H54 (cell line): ENCODE data around the gene SERPINE1.
A peak's percentile ranks its signal among the peaks of the same experiment; 100 is the strongest.
"Not testable (repeated sequence)": the region's sequence is repeated elsewhere in the genome, so short reads cannot be mapped to it uniquely, and the experiment has no call there.

Source experiments
- DNase-seq: peaks from one replicate; pipeline ENCODE4 v3.0.0; 2011; ENCODE audit warnings: low spot score, mixed read lengths; ENCODE audit not compliant: insufficient read length
- FAIRE-seq: peaks from 3 replicates; lab custom pipeline; 2011; peaks lifted over from hg19 to GRCh38; lab: Jason Lieb, UNC
- POLR2A ChIP-seq: IDR thresholded peaks from 2 replicates; pipeline ENCODE4 v1.6.1; 2011; ENCODE audit warnings: low read depth, mild to moderate bottlenecking, low read length

SERPINE1 gene

DNA sequence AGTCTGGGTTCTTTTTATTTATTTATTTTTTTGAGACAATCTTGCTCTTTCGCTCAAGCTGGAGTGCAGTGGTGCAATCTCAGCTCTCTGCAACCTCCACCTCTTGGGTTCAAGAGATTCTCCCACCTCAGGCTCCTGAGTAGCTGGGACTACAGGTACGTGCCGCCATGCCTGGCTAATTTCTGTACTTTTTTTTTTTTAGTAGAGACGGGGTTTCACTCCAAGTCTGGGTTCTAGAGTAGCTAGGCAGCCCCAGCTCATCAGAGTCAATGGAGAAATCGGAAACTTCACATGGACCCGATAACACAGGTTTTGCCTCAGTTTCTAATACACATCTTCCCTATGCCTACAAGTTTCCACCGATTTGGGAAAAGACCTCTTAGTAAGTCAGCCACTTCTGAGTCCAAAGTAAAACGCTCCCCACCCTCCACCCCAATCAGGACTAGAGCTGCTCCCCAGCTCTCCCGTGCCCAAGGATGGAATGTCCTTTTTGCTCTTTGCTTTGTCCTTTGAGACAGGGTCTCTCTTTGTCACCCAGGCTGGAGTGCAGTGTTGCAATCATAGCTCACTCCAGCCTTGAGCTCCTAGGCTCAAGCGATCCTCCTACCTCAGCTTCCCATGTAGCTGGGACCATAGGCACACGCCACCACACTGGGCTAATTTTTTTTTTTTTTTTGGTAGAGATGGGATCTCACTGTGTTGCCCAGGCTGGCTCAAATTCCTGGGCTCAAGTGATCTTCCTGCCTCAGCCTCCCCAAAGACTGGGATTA lies 3.8 kb upstream of the SERPINE1 start:
- FAIRE-seq (no peak), DNase-seq (no peak)
- no peak for TF ChIP-seq POLR2A

DNA sequence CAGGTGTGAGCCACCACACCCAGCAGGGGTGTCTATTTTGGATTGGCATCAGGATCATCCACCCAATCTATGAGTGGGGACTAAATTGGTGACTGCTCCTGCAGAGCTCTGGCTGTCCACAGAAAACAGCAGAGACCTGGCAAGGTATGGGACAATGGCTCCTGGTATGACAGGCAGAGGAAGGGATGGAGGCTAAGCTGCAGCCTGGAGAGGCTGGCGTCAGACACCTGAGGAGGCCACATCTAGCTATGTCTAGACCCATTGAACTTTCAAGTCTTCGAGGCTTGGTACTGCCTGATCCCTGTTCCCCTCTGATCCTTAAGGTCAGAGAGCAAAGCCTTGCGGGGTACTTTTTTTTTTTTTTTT lies 3.2 kb upstream of the SERPINE1 start:
- FAIRE-seq, result no peak
- DNase-seq, result no peak

DNA sequence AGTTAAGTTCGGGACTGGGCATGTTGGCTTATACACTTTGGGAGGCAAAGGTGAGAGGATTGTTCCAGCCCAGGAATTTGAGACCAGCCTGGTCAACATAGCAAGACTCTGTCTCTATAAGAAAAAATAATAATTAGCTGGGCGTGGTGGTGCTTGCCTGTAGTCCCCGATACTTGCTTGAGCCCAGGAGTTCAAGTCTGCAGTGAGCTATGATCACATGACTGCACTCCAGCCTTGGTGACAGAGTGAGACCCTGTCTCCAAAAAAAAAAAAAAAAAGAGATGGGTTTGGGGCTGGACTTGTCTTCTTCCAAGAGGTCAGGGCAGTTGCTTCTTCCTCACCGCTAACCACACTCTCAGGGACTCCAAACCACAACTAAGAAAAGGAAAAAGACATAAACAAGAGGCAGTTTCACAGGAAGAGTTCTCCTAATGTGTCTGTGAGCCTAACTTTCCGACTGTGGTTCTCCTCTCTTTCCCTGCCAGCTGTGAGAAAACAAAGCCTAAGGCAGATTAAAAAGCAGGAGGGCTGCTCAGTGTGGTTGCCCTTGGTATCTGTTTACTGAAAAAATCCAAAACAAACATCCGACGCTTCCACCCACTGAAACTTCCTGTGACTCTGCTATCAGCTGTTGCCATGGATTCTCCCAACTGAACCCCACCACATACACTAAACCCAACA lies 2.4 kb upstream of the SERPINE1 start:
- FAIRE-seq (no peak), DNase-seq (no peak)
- TF ChIP-seq POLR2A, result no peak

More for the DNA sequence above, 3.2 kb upstream of the SERPINE1 start:
- TF ChIP-seq POLR2A, result no peak

DNA sequence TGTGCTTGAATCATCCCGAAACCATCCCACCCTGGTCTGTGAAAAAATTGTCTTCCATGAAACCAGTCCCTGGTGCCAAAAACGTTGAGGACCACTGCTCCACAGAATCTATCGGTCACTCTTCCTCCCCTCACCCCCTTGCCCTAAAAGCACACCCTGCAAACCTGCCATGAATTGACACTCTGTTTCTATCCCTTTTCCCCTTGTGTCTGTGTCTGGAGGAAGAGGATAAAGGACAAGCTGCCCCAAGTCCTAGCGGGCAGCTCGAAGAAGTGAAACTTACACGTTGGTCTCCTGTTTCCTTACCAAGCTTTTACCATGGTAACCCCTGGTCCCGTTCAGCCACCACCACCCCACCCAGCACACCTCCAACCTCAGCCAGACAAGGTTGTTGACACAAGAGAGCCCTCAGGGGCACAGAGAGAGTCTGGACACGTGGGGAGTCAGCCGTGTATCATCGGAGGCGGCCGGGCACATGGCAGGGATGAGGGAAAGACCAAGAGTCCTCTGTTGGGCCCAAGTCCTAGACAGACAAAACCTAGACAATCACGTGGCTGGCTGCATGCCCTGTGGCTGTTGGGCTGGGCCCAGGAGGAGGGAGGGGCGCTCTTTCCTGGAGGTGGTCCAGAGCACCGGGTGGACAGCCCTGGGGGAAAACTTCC lies 784 bp upstream of the SERPINE1 start:
- FAIRE-seq, result no peak
- no peak for TF ChIP-seq POLR2A
- no peak for DNase-seq

DNA sequence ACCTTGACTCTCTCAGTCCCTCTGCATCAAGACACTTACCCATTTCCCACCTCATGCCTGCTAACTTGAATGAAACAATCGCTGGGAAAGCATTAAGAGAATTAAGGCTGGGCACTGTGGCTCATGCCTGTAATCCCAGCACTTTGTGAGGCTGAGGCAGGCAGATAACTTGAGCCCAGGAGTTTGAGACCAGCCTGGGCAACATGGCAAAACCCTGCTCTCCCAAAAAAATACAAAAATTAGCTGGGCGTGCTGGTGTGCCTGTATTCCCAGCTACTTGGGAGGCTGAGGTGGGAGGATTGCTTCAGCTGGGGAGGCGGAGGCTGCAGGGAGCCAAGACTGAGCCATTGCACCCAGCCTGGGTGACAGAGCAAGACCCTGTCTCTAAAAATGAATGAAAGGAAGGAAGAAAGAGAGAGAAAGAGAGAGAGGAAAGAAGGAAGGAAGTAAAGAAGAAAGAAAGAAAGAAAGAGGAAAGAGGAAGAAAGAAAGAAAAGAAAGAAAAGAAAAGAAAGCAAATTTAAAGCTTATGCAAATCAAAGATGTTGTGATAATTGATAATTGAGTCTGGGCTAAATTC lies 646 bp downstream of the SERPINE1 start:
- TF ChIP-seq POLR2A, result 0 out of 2 replicates have a peak, but pooled peaks have one; percentile 22
- DNase-seq (no peak), FAIRE-seq (no peak)

DNA sequence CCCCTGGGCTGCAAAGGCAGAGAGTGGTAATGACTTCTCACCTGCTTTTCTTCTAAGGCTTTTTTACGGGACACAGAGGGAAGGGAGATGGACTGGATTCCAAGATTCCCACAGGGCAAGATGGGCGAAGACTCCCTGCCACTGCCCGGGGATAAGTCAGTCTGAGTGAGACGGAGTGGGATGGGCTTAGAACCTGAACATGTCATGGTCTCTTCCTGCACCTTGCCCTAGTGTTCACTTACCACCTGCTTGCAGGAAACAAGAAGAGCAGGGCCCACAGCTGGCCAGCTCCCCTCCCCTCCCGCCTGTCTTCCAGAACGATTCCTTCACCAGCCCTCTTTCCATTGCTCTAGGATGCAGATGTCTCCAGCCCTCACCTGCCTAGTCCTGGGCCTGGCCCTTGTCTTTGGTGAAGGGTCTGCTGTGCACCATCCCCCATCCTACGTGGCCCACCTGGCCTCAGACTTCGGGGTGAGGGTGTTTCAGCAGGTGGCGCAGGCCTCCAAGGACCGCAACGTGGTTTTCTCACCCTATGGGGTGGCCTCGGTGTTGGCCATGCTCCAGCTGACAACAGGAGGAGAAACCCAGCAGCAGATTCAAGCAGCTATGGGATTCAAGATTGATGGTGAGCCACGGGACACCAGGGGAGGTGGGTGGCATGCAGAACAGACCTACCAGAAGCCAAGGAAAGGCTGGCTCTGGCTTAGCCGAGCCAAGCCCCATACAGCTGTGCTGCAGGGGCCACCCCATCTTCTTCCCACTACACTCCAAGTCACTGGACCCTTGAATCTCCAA lies 1.3 kb downstream of the SERPINE1 start:
- FAIRE-seq (no peak), DNase-seq (no peak)
- TF ChIP-seq POLR2A, result no peak

DNA sequence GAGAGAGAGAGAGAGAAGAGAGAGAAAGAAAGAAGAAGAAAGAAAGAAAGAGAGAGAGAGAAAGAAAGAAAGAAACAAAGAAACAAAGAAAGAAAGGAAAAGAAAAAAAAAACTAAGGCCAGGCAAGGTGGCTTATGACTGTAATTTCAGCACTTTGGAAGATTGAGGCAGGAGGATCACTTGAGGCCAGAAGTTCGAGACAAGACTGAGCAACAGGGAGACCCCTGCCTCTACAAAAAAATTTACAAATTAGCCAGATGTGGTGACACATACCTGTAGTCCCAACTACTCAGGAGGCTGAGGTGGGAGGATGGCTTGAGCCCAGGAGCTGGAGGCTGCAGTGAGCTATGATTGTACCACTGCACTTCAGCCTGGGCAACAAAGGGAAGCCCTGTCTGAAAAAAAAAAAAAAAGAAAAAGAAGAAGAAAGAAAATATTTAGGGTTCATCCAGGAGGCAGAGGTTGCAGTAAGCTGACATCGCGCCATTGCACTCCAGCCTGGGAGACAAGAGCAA lies 2.8 kb downstream of the SERPINE1 start:
- FAIRE-seq, result no peak
- TF ChIP-seq POLR2A, result no peak
- DNase-seq, result no peak

DNA sequence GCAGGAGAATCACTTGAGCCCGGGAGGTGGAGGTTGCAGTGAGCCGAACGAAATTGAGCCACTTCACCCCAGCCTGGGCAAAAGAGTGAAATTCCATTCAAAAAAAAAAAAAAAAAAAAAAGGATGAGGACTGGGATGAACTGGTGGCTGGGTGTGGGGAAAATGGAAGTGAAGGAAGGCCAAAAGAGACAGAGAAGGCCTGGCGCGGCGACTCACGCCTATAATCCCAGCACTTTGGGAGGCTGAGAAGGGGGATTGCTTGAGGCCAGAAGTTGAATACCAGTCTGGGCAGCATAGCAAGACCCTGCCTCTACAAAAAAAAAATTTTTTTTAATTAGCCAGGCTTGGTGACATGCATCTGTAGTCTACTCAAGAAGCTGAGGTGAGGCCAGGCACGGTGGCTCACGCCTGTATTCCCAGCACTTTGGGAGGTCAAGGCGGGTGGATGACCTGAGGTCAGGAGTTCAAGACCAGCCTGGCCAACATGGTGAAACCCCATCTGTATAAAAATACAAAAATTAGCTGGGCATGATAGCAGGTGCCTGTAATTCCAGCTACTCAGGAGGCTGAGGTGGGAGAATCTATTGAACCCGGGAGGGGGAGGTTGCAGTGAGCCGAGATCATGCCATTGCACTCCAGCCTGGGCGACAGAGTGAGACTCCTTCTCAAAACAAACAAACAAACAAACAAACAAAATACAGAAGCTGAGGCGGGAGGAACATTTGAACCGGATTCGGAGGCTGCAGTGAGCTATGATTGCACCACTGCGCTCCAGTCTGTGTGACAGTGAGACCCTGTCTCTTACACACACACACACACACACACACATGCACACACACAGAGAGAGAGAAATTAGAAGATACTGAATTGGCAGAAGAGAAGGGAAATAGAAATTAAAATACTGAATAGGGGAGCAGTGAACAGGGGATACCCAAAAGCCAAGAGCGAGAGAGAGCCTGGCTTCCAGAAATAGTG lies 6.0 kb downstream of the SERPINE1 start:
- FAIRE-seq, DNase-seq: not testable (repeated sequence)

DNA sequence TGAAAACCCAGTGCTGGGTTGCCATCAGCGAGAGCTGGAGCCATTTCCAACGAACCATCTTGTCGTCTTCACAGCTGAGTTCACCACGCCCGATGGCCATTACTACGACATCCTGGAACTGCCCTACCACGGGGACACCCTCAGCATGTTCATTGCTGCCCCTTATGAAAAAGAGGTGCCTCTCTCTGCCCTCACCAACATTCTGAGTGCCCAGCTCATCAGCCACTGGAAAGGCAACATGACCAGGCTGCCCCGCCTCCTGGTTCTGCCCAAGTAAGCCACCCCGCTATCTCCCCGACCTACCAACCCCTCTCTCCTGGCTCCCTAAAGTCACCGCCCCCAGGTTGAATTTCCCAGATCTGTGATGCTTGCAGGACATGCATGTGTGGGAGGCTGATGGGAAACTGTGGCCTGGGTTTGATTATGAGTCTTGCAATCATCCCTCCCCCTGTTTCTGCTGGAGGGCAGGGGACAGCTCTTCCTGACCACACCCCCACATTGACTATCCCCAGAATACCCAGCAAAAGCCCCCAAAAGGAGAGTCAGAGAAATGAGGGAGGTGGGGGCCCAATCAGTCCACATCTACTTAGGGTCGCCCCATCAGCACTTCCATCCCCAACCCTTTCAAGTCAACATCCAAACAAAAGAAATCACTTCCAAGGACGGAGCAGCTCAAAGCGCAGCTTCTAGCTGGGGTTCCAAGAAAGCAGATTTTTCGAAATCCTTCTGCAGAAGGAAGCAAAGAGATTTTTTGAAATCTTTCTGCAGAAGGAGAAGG lies 6.9 kb downstream of the SERPINE1 start:
- 0 out of 2 replicates have a peak, but pooled peaks have one; percentile 10 for TF ChIP-seq POLR2A
- no peak for DNase-seq
- no peak for FAIRE-seq

DNA sequence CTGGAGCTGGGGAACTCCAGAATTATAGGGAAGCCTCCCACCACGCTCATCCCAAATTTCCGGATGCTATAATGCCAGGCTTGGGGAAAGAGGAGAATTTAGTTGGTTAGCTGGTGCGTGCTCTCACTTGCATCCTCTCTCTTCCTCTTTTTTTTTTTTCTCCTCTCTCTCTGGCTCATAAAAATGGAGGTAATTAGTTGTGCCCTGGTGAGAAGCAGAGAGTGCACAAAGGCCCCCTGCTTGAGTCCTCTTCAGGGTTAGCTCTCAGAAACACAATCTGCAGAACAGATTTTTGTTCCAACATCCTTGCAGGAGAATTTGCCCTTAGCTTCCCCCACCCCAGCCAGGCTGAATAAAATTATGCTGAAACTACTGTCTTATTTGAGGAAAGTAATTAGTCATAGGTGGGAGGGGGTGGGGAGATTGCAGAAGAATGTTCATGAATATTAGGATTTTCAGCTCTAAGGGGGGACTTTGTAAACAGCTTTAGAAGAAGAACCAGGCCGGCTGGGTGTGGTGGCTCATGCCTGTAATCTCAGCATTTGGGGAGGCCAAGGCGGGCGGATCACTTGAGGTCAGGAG lies 7.6 kb downstream of the SERPINE1 start:
- no peak for DNase-seq
- no peak for FAIRE-seq
- TF ChIP-seq POLR2A, result no peak

DNA sequence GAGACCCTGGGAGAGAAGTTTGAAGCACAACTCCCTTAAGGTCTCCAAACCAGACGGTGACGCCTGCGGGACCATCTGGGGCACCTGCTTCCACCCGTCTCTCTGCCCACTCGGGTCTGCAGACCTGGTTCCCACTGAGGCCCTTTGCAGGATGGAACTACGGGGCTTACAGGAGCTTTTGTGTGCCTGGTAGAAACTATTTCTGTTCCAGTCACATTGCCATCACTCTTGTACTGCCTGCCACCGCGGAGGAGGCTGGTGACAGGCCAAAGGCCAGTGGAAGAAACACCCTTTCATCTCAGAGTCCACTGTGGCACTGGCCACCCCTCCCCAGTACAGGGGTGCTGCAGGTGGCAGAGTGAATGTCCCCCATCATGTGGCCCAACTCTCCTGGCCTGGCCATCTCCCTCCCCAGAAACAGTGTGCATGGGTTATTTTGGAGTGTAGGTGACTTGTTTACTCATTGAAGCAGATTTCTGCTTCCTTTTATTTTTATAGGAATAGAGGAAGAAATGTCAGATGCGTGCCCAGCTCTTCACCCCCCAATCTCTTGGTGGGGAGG lies 10.8 kb downstream of the SERPINE1 start:
- no peak for TF ChIP-seq POLR2A
- DNase-seq (no peak), FAIRE-seq (no peak)
